HCT116 (cell line): ENCODE results near the gene DHRS7B.

Experiments
- ATF3 ChIP-seq: IDR thresholded peaks from 2 replicates; pipeline ENCODE4 v1.6.1; 2012
- CEBPB ChIP-seq: IDR thresholded peaks from 2 replicates; pipeline ENCODE4 v1.6.1; 2012; ENCODE audit warnings: low read depth
- CTCF ChIP-seq, 3 experiments: fragments of 200-600 bp in 1 of 3; sonication (generic) in 1 of 3; IDR thresholded peaks in 2 of 3; conservative IDR thresholded peaks in 1 of 3; 2 replicates each; pipeline ENCODE4 v1.5.1; 2012 to 2017; ENCODE audit warnings: low read depth in 2 of 3, low read length in 2 of 3, antibody characterized with exemption in 1 of 3, borderline replicate concordance in 1 of 3, control low read depth in 1 of 3, mild to moderate bottlenecking in 1 of 3, mixed read lengths in 1 of 3, mixed run types in 1 of 3, moderate library complexity in 1 of 3; ENCODE audit not compliant: insufficient read depth in 1 of 3
- EGR1 ChIP-seq: IDR thresholded peaks from 2 replicates; pipeline ENCODE4 v1.6.1; 2012; ENCODE audit warnings: low read depth
- ELF1 ChIP-seq: IDR thresholded peaks from 2 replicates; pipeline ENCODE4 v1.6.1; 2012; ENCODE audit warnings: low read depth, borderline replicate concordance
- EZH2 ChIP-seq: fragments of 200-600 bp; sonication (generic); IDR thresholded peaks from 2 replicates; pipeline ENCODE4 v1.6.1; 2017; ENCODE audit warnings: antibody characterized with exemption, mixed run types
- EZH2phosphoT487 ChIP-seq: fragments of 200-600 bp; IDR thresholded peaks from 2 replicates; pipeline ENCODE4 v1.6.1; 2018; ENCODE audit warnings: antibody characterized with exemption, borderline replicate concordance
- MAX ChIP-seq: IDR thresholded peaks from 2 replicates; pipeline ENCODE4 v1.6.1; 2012
- POLR2A ChIP-seq: IDR thresholded peaks from 2 replicates; pipeline ENCODE4 v1.7.0; 2011; ENCODE audit warnings: borderline replicate concordance; ENCODE audit not compliant: insufficient read depth, insufficient read length; ENCODE audit errors: extremely low read depth
- POLR2AphosphoS5 ChIP-seq: IDR thresholded peaks from 2 replicates; pipeline ENCODE4 v1.6.1; 2011; ENCODE audit warnings: mild to moderate bottlenecking, low read depth, low read length, moderate library complexity
- SIN3A ChIP-seq: IDR thresholded peaks from 2 replicates; pipeline ENCODE4 v1.6.1; 2012; ENCODE audit warnings: low read depth
- TCF7L2 ChIP-seq: IDR thresholded peaks from 2 replicates; pipeline ENCODE4 v1.7.0; 2011; ENCODE audit warnings: borderline replicate concordance, inconsistent platforms; ENCODE audit not compliant: insufficient read depth, insufficient read length; ENCODE audit errors: extremely low read depth
- ZNF274 ChIP-seq: fragments of 200-500 bp; sonication (Bioruptor generic); IDR thresholded peaks from 2 replicates; pipeline ENCODE4 v1.6.1; 2014; ENCODE audit warnings: mild to moderate bottlenecking, low read depth, low read length, inconsistent platforms

GRCh38 chr17:21177401-21177800 is 50.6 kb downstream of the DHRS7B start:
- no peak for TF ChIP-seq MAX
- TF ChIP-seq SIN3A, result no peak
- no peak for TF ChIP-seq ELF1
- TF ChIP-seq EZH2phosphoT487, result no peak
- TF ChIP-seq POLR2A, result no peak
- no peak for TF ChIP-seq CTCF (IDR thresholded peaks at IDR 0.05 in 2 of 3, conservative IDR thresholded peaks at IDR 0.05 in 1 of 3; ENCODE audit: borderline replicate concordance in 1 of 3, insufficient read depth in 1 of 3, low read depth in 2 of 3, low read length in 2 of 3)
- TF ChIP-seq CEBPB, result no peak
- no peak for TF ChIP-seq TCF7L2
- TF ChIP-seq ATF3, result no peak
- no peak for TF ChIP-seq EZH2
- no peak for TF ChIP-seq POLR2AphosphoS5
- TF ChIP-seq ZNF274, result no peak
- TF ChIP-seq EGR1, result no peak
